Progenitor cell of endocrine pancreas (in vitro differentiated cells): ENCODE results near the gene XPNPEP2. TPM values are rescaled to one million over a fixed set of nuclear protein-coding genes. Genes with fewer than 3 reads are reported as not detected.

Source experiments
- DNase-seq: peaks from one replicate; pipeline ENCODE4 v3.0.0; 2021; ENCODE audit warnings: low spot score; ENCODE audit not compliant: unreplicated experiment
- H3K27ac Mint-ChIP-seq: 2 replicates; pipeline ENCODE4 v1.8.0; 2021; ENCODE audit warnings: mild to moderate bottlenecking, moderate library complexity, mixed read lengths
- H3K27me3 Mint-ChIP-seq: 2 replicates; pipeline ENCODE4 v1.8.0; 2021; ENCODE audit warnings: mixed read lengths
- H3K36me3 Mint-ChIP-seq: 2 replicates; pipeline ENCODE4 v1.8.0; 2022; ENCODE audit warnings: mixed read lengths; ENCODE audit not compliant: insufficient read depth
- H3K4me1 Mint-ChIP-seq: 2 replicates; pipeline ENCODE4 v1.8.0; 2021; ENCODE audit warnings: low read depth, mixed read lengths
- H3K4me3 Mint-ChIP-seq: 2 replicates; pipeline ENCODE4 v1.8.0; 2021; ENCODE audit warnings: low read depth, mild to moderate bottlenecking, moderate library complexity, mixed read lengths
- H3K9me3 Mint-ChIP-seq: 2 replicates; pipeline ENCODE4 v1.8.0; 2021; ENCODE audit warnings: low read depth, mixed read lengths
- CTCF ChIP-seq: fragments of 200-600 bp; sonication (generic); IDR thresholded peaks from one replicate; pipeline ENCODE4 v1.5.0; 2021; ENCODE audit warnings: antibody characterized with exemption, mild to moderate bottlenecking; ENCODE audit not compliant: unreplicated experiment
- total RNA-seq: library from RNA; stranded (reverse); gene quantifications from 2 replicates; pipeline ENCODE4 v1.2.1, GENCODE V29; 2021

XPNPEP2 gene
- total RNA-seq, 1 donor from 2014 or later: not detected

DNA sequence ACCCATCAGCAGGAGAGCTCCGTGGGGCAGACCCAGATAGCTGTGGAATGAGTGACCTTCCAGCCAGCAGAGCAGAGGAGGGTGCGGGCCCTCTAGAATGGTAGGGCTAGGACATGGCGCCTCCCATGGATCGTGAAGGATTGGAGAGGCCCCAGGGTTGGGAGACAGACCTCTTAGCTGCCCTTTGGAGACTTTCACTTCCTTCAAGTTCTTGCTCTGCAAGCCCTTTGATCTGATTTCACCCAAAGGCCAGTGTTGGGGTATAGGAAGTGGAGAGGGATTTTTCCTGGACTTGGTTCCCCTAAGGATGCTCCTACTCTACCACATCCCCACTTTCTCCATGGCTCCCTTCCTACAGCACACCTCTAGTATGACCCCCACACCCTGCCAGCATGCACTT lies 43.9 kb downstream of the XPNPEP2 start:
- Mint-ChIP-seq H3K9me3 (peaks cover 12% of the 10 kb centered on the region), H3K27me3 (no peaks in the 10 kb centered on the region), H3K4me1 (no peaks in the 10 kb centered on the region), H3K27ac (no peak overlapping the region), H3K36me3 (peaks cover 1% of the 10 kb centered on the region), H3K4me3 (no peak overlapping the region)
- TF ChIP-seq CTCF: no peak
- DNase-seq: no peak

DNA sequence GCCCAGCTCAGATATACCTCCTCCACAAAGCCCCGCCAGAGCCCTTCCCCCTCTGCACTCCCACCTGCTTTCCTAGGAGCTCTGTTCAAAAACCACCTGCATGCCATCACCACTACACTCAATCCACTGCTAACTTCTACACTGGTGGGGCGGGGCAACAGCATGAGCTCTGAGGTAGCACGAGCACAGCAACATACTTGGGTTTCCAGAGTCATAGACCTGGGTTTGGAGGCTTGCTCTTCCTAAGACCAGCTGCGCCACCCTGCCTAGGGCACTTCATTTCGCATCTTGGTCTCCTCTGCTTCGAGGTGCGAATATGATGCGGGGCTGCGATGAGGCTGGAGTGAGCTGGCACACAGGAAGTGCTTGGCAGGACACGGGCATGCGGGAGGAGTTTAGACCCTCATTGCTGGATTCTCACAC lies 44.5 kb downstream of the XPNPEP2 start:
- Mint-ChIP-seq H3K9me3 (peaks cover 12% of the 10 kb centered on the region), H3K36me3 (peaks cover 1% of the 10 kb centered on the region), H3K27me3 (no peaks in the 10 kb centered on the region), H3K27ac (no peak overlapping the region), H3K4me1 (no peaks in the 10 kb centered on the region), H3K4me3 (no peak overlapping the region)
- TF ChIP-seq CTCF: no peak
- no peak for DNase-seq

GRCh38 chrX:129784371-129784770 lies 45.6 kb downstream of the XPNPEP2 start:
- H3K4me1 Mint-ChIP-seq: no peaks in the 10 kb centered on the region
- no peaks in the 10 kb centered on the region for H3K27me3 Mint-ChIP-seq
- H3K4me3 Mint-ChIP-seq: no peak overlapping the region
- H3K36me3 Mint-ChIP-seq: no peaks in the 10 kb centered on the region
- TF ChIP-seq CTCF: no peak
- no peak for DNase-seq
- H3K9me3 Mint-ChIP-seq: peaks cover 6% of the 10 kb centered on the region
- no peak overlapping the region for H3K27ac Mint-ChIP-seq

- Mint-ChIP-seq H3K9me3 (peaks cover 5% of the 10 kb centered on the region), H3K4me1 (no peaks in the 10 kb centered on the region), H3K27me3 (no peaks in the 10 kb centered on the region), H3K36me3 (no peaks in the 10 kb centered on the region), H3K27ac (no peak overlapping the region), H3K4me3 (no peak overlapping the region)
- no peak for TF ChIP-seq CTCF
- no peak for DNase-seq
Measured at GRCh38 chrX:129785160-129785947, 46.6 kb downstream of the XPNPEP2 start.

DNA sequence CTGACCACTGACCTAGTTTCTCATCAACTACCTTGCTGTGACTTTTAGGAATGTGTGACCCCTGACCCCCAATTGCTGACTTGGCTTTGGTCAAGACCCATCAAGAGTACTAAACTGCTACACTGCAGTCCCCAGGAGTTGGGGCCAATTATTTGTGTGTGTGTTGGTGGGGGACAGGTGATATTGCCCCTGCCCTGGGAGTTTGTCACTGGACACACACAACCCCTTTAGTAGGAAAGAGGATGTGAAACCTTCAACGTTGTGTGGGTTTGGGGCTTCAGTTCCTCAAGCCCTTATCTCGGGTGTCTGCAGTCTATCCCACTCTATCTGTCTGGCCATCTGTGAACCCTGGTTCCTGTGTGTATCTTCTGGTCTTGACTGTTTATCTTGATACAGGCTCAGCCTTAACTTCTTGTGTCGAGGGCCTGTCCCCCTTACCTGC lies 47.5 kb downstream of the XPNPEP2 start:
- H3K27me3 Mint-ChIP-seq: no peaks in the 10 kb centered on the region
- H3K4me1 Mint-ChIP-seq: no peaks in the 10 kb centered on the region
- no peak overlapping the region for H3K27ac Mint-ChIP-seq
- no peak for TF ChIP-seq CTCF
- H3K4me3 Mint-ChIP-seq: no peak overlapping the region
- H3K36me3 Mint-ChIP-seq: no peaks in the 10 kb centered on the region
- peaks cover 5% of the 10 kb centered on the region for H3K9me3 Mint-ChIP-seq
- DNase-seq: no peak
